Esophagus squamous epithelium (tissue), 5 donors: ENCODE results near the gene SEC24C. TPM values are rescaled to one million over a fixed set of nuclear protein-coding genes. Genes with fewer than 3 reads are reported as not detected.
A peak's percentile ranks its signal among the peaks of the same experiment; 100 is the strongest.

ENCODE experiments used
- DNase-seq: peaks from one replicate; lab custom pipeline; 2025; lab: John Stamatoyannopoulos, UW
- H3K27ac ChIP-seq, 4 donors: fragments of 200-600 bp; sonication (generic); one replicate each; pipeline ENCODE4 v1.5.1; 2016 to 2019; ENCODE audit warnings: mild to moderate bottlenecking in 1 of 4
- H3K27me3 ChIP-seq, 4 donors: fragments of 200-600 bp; sonication (generic); 1 replicate in 3 of 4; 2 replicates in 1 of 4; pipeline versions ENCODE4 v1.5.1 to v1.6.0; 2017 to 2021; ENCODE audit warnings: antibody characterized with exemption in 1 of 4
- H3K36me3 ChIP-seq, 3 donors: fragments of 200-600 bp; sonication (generic); one replicate each; pipeline ENCODE4 v1.5.1; 2016 to 2019
- H3K4me1 ChIP-seq, 3 donors: fragments of 200-600 bp; sonication (generic); one replicate each; pipeline ENCODE4 v1.5.1; 2017 to 2019
- H3K4me3 ChIP-seq, 4 donors: fragments of 200-600 bp; sonication (generic); 1 replicate in 3 of 4; 2 replicates in 1 of 4; pipeline ENCODE4 v1.5.1; 2016 to 2019; ENCODE audit warnings: mild to moderate bottlenecking in 2 of 4, moderate library complexity in 1 of 4
- H3K9me3 ChIP-seq, 3 donors: fragments of 200-600 bp; sonication (generic); one replicate each; pipeline ENCODE4 v1.5.1; 2016 to 2019
- POLR2A ChIP-seq, 4 donors: fragments of 450-650 bp; IDR thresholded peaks; one replicate each; pipeline ENCODE4 v1.6.1; 2017; ENCODE audit warnings: antibody characterized with exemption in 4 of 4, mild to moderate bottlenecking in 4 of 4, moderate library complexity in 3 of 4
- WGBS, 2 donors: methylation state at CpG; one replicate each; pipeline ENCODE4 v1.1.5; 2018; 5-methylcytosine and 5-hydroxymethylcytosine counted together
- intact Hi-C: fragments of 100-400 bp; cut with DNase I; formaldehyde crosslinking; loops from one replicate; pipeline ENCODE4 v1.15.0; 2022
- total RNA-seq, 4 donors: library from RNA; depleted of rRNA; stranded (reverse); fragments of >200 nt; gene quantifications; one replicate each; pipeline ENCODE4 v1.1.0, GENCODE V29; 2016
- TF ChIP-seq, protein P1 (sequence below), 6 experiments: fragments of 450-650 bp in 4 of 6; fragments of 200-600 bp in 2 of 6; sonication (generic) in 2 of 6; IDR thresholded peaks; one replicate each; pipeline ENCODE4 v1.5.1; 2016 to 2019; ENCODE audit warnings: antibody characterized with exemption in 6 of 6, mild to moderate bottlenecking in 4 of 6, moderate library complexity in 4 of 6
- donor health status: DM: yes; HTN: yes; CAD: no.

Gene SEC24C
- total RNA-seq, 4 donors from 2014 or later: 59.1 to 78.8 (median 64.6) TPM

DNA sequence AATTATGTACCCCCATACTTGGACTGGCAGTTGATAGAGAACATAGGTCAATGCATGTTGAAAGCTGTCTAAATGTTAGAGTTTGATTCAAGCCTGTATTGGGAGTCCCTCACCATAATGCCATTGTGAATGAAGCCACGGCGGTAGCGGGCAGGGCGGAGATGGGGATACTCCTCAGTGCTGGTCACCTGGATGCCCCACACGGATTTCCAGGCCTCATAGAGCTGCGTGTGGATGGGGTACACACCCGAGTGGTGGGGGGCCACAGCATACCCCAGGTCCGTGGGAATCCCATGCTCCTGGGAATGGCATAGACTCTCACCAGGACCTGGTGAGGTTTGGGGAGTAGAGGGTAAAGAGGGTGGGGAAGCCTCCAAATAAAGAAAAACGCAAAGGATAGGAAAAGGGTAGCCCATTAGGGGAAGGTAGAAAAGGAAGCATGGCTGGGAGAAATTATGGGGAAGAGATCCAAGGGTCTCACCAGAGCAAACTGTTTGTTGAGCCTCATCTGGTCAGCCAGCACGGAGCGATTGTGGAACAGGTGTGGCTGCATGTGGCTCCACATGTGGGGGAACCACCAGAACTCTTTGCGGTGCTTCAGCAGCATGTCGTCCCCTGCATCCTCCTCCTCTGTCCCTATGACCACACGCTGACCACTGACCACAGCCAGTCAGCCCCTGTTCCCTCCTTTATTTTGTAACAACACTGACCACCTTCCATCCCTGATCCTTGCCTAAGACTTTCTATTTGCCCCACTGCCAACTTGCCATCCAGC lies 62.2 kb downstream of the SEC24C start:
- H3K36me3 ChIP-seq: peaks cover 43 to 87% (median 45%) of the 10 kb centered on the region in 3 donors
- H3K4me3 ChIP-seq: peak overlapping the region in 1 of 4 donors; percentile 16
- peaks cover 14 to 76% (median 16%) of the 10 kb centered on the region in 3 donors for H3K4me1 ChIP-seq
- H3K9me3 ChIP-seq: no peaks in the 10 kb centered on the region
- H3K27ac ChIP-seq: peak overlapping the region in 2 of 4 donors; percentile 9 to 10
- TF ChIP-seq POLR2A (IDR thresholded peaks at IDR 0.05): no peak
- TF ChIP-seq, protein P1, sequence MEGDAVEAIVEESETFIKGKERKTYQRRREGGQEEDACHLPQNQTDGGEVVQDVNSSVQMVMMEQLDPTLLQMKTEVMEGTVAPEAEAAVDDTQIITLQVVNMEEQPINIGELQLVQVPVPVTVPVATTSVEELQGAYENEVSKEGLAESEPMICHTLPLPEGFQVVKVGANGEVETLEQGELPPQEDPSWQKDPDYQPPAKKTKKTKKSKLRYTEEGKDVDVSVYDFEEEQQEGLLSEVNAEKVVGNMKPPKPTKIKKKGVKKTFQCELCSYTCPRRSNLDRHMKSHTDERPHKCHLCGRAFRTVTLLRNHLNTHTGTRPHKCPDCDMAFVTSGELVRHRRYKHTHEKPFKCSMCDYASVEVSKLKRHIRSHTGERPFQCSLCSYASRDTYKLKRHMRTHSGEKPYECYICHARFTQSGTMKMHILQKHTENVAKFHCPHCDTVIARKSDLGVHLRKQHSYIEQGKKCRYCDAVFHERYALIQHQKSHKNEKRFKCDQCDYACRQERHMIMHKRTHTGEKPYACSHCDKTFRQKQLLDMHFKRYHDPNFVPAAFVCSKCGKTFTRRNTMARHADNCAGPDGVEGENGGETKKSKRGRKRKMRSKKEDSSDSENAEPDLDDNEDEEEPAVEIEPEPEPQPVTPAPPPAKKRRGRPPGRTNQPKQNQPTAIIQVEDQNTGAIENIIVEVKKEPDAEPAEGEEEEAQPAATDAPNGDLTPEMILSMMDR (IDR thresholded peaks at IDR 0.05): no peak
- intact Hi-C loops: no loop called here
- no peak for DNase-seq
- no peaks in the 10 kb centered on the region for H3K27me3 ChIP-seq
- 84 to 92% methylated on average over 13 of the region's 14 CpGs for WGBS, 2 donors

DNA sequence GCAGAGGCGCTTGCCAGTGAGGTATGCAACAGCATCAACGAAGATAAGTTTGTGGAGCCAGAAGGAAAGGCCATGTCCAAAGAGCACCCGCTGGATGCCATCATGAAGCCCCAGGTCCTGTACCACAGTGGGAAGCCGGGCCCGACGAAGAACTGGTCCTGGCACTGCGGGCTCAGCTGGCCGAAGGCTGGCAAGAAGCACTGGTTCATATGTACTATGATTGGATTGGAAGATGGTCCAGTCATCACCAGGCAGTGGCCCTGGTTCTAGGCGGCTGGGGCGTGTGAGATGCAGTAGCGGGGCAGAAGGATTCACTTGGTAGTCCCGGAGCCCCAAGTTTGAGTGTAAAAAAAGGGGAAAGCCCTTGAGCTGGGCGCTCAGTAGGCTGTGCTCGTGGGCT lies 63.3 kb downstream of the SEC24C start:
- intact Hi-C loops: no loop called here
- Histone ChIP-seq H3K27ac (peak overlapping the region in 2 of 4 donors; percentile 10 to 17), H3K27me3 (no peaks in the 10 kb centered on the region), H3K4me1 (peaks cover 14 to 71% (median 20%) of the 10 kb centered on the region in 3 donors), H3K9me3 (no peaks in the 10 kb centered on the region), H3K36me3 (peaks cover 33 to 76% (median 33%) of the 10 kb centered on the region in 3 donors), H3K4me3 (peak overlapping the region in 1 of 4 donors; percentile 16)
- no peak for DNase-seq
- TF ChIP-seq POLR2A (IDR thresholded peaks at IDR 0.05): no peak
- TF ChIP-seq, protein P1 (IDR thresholded peaks at IDR 0.05): no peak
- WGBS, 2 donors: 94 to 96% methylated on average over 13 to 14 of the region's 14 CpGs

DNA sequence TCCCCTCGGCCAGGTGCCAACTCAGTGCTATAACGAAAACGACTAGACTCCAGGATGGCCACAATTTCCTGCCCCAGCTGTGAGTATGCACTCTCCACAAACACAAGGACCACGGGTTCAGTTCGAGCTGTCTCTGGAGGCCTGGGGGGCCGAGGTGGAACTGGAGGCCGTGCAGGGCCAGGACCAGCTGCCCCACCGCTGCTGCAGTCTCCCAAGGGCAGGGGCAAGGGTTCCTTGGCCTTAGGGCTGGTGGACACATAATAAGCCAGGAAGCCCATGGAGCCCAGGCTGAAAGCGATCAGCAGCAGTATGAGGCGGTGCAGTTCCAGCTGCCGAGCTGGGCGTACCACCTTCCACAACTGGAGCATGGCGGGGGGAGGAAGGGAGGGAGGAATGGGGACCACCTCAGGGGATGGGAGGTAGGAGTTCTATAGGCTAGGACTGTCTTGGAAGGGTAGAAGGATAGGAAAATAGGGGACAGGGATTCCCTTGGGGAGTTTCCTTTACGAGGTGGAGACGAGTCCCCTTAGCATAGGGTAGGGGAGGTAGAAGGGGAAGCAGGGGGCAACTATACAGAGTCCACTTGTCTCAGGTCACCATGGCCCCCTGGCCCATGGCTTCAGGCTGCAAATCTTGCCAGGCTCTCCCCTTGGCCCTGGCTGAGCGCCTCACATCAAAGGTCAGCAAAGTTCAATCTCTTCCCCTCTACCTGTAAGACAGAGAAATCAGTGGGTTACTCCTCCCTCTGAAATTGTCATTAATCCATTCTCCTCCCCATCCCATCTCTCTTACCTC lies 64.0 kb downstream of the SEC24C start:
- H3K4me3 ChIP-seq: peak overlapping the region in 1 of 4 donors; percentile 16

DNA sequence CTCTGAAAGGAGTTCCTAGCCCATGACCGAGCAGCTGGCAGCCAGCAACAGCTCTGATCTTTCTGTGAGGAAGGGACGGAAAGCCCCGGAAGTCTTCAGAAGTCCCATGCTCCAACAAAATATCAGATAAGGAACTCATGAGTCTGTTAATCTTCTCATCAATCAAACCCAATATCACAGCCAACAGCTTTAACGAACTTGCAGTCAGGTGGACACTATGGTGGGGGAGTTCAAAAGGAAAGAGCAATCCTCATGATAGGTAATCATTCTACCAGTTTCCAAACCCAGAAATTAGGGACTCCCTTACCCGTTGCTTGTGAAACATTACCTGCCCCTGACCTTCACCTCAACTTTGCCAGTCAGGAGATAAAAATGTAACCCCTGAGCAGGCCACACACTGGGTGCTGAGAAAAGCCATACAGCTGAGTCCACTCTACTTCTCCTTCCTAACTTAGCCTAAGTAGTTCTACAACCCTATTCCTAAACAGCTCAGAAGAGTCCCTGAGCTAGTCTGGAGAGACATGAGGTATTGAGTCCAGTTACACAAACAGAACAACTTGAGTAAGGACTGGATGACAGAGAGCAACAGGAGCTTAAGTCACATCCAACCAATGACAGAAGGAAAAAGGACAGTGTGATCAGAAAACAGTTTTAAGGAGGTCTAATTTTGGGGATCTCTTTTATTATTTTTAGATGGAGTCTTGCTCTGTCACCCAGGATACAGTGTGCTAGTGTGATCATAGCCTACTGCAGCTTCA lies 65.1 kb downstream of the SEC24C start:
- Histone ChIP-seq H3K27ac (no peak overlapping the region), H3K27me3 (no peaks in the 10 kb centered on the region), H3K4me3 (no peak overlapping the region), H3K4me1 (peaks cover 9 to 69% (median 25%) of the 10 kb centered on the region in 3 donors), H3K36me3 (peaks cover 27 to 74% (median 33%) of the 10 kb centered on the region in 3 donors), H3K9me3 (no peaks in the 10 kb centered on the region)
- WGBS, 2 donors: 46 to 53% methylated on average over 2 to 5 of the region's 5 CpGs
- DNase-seq: no peak
- intact Hi-C loops: no loop called here
- no peak for TF ChIP-seq POLR2A (IDR thresholded peaks at IDR 0.05)
- TF ChIP-seq, protein P1 (IDR thresholded peaks at IDR 0.05): no peak

More for the DNA sequence above, 64.0 kb downstream of the SEC24C start:
- Histone ChIP-seq H3K27me3 (no peaks in the 10 kb centered on the region), H3K36me3 (peaks cover 28 to 74% (median 33%) of the 10 kb centered on the region in 3 donors), H3K9me3 (no peaks in the 10 kb centered on the region), H3K4me1 (peaks cover 10 to 71% (median 25%) of the 10 kb centered on the region in 3 donors), H3K27ac (peak overlapping the region in 1 of 4 donors; percentile 6)
- intact Hi-C loops: no loop called here
- TF ChIP-seq, protein P1 (IDR thresholded peaks at IDR 0.05): no peak
- TF ChIP-seq POLR2A (IDR thresholded peaks at IDR 0.05): no peak
- DNase-seq: no peak
- WGBS, 2 donors: 91 to 93% methylated on average over 9 to 11 of the region's 16 CpGs
